Stimulated activated CD8-positive, alpha-beta memory T cell treated with anti-CD3 and anti-CD28 coated beads, Interleukin-2, amount 100 ng/mL, for 48 hours (primary cell): ENCODE results near the gene PDS5B.
"Not testable (repeated sequence)": the region's sequence is repeated elsewhere in the genome, so short reads cannot be mapped to it uniquely, and the experiment has no call there.

ENCODE experiments used
- DNase-seq, 2 donors: peaks; one replicate each; pipeline ENCODE4 v3.0.0-alpha.2; 2020; ENCODE audit warnings: low read depth in 2 of 2

The PDS5B gene

DNA sequence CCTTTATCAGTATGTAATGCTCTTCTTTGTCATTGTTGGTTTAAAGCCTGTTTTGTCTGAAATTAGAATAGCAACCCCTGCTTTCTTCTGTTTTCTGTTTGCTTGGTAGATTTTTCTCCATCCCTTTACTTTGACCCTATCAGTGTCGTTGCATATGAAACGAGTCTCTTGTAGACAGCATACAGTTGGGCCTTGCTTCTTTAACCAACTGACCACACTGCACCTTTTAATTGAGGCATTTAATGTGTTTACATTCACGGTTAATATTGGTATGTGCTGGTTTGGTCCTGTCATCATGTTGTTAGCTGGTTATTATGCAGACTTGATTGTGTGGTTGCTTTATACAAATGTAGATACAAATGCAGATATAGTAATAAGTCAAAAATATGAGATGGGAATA lies 71.1 kb downstream of the PDS5B start:
- DNase-seq, result no peak

DNA sequence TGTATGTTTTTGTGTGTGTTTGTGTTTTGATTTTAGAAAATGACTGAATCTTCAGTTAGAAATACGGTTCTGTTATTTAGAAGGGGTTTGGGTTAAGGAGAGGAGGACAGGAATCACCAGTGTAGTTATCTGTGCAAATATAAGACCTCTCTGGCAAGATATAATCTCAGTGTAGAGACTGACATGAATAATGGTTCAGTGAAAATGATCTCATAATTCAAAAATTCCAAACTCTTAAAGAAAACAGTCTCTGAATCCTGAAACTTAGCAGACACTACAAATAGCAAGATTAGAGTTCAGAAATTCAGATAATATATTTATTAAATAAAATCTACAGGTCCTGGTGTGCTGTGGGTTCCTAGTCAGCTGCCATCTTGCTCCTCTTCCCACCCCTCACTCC lies 73.5 kb downstream of the PDS5B start:
- no peak for DNase-seq

DNA sequence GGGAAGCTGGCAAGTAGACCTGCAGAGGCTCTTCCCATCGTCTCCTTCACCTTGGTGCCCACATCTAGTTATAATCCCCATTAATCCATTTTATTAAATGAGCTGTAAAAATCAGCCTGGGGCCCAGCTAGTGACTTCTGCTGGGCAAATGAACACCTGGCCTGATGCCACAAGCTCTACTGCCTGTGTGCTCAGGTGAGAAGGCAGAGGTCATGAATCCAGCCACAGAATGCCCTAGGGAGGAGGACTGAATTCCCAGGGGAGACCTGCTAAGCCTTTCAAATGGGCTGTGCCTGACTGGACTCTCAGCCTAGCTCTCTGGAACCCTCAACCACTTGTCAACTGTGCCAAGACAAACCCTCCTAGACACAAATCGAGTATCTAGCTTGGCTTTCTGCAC lies 74.0 kb downstream of the PDS5B start:
- DNase-seq, result no peak

DNA sequence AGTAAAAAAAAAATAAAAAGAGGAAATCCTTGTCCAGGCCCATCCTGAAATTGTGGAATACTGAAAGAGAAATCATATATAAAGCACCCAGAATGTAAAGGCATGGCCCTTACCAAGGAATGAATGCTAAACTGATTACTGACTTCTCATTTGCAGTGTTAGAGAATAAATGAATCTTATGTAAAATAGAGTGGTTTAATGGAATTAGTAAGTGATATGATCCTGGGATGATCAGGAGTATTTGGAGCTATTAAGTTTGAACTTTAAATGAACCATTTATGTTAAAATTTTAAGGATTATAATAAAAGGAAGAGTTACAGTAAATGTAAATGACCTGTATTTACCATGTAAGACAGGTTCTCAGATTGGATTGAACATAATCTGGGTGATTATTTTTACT lies 75.4 kb downstream of the PDS5B start:
- DNase-seq, result no peak

DNA sequence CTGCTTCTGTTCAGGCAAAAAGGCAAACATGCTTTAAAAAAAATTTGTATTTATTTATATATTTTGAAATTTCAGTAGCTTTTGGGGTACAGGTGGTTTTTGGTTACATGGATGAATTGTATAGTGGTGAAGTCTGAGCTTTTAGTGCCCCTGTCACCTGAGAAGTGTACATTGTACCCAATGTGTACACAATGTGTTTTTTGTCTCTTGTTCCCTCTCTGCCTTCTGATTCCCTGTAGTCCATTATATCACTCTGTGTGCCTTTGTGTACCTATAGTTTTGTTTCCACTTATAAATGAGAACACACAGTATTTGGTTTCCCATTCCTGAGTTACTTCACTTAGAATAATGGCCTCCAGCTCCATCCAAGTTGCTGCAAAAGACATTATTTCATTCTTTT lies 77.4 kb downstream of the PDS5B start:
- DNase-seq, result no peak

DNA sequence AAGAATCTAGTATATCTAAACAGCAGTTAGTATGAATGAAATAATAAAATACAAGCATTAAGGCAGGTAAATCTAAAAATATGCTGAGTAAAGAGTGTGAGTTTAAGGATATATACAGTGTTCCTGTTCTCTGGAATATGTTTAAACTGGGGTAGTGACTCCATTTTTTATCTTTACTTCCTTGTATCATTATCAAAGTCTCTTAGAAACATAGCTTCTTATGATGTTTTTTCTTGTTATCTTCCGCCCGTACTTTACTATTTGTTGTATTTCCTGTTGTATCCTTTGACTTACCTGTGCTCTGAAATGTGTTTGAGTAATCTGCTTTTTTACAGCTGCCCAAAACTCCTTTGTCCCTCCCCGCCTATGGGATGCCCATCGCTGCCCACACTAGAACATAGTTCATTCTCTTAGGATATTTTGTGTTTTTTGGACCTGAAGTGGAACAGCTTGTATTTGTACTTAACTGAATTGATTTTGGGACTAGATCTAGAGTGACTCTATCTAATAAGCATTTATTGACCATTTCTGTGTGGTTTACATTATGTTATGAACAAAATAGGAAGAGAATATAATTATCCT lies 80.8 kb downstream of the PDS5B start:
- DNase-seq, result no peak

DNA sequence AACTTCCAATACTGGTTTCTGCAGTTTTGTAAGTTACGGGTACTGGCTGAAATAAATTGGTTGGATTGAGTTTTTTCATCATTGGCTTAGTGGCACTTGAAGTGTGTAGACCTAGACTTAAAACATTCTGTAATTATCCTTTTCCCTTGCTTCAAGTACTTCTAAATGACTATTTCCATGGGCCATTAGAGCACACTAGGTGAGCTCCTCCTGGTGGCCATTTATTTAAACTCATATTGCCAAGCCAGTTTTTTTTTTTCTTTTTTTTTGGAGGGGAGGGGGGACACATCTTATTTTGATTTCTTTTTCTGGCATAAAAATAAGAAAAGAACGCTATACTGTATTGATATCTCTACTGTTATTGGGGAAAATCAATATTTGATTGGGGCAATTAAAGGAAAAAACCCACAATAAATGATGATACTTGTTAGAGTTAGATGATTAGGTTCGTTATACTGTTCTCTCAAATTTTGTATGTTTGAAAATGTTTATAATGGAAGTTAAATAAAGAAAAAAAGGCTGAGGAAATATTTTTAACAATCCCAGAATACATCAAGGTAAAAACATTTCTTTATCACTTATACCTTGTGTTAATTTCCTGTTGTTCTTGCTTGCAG lies 82.9 kb downstream of the PDS5B start:
- no peak for DNase-seq

DNA sequence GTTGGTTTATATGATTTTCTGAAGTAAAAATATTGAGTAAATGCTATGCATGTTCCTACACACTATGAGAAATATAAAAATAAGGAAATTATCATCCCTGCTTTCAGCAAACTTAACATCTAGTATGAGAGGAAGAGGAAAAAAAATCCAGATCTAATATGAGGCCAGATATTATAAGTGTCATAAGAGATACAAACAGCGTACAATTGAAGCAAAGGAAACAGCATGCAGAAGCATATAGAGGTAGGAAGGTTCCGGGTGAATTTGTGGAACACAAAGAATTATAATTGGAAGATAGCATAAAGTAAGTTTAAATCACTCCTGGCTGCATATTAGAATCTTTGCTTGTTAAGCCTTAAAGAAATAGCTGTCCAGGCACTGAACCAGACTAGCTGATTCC lies 88.3 kb downstream of the PDS5B start:
- no peak for DNase-seq

DNA sequence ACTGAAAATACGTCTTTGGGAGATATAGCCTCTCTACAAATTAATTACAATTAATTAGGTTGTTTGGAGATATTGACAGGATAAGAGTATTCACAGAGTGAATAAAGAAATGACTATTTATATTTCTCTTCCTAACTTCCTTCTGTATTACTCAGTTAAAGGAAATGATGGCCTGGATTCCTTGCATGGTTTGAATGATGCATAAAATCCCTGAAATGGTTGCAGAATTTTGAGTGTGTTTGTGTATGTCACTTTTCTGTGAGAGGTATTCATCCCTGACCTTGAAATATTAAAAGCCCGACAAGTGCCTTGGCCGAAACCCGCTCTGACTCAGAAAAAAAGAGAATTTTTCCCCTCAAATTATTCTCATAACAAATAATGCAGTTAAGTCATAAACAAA lies 90.0 kb downstream of the PDS5B start:
- DNase-seq, result no peak

DNA sequence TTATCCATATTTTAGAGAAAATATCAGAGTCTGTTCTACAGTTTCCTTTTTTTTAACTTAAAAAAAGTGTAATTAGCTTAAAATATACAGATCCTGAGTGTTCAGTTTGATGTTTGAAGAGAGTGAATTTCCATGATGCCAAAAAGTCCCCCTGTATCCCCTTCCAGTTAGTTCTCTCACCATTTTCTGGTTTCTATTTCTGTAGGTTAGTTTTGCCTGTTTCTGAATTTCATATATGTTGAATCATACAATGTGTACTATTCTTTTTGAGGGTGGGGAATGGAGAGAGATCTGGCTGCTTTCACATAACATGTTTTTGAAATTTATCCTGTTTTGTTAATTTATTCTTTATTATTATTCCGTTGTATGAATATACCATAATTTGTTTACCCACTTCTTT lies 95.9 kb downstream of the PDS5B start:
- no peak for DNase-seq

DNA sequence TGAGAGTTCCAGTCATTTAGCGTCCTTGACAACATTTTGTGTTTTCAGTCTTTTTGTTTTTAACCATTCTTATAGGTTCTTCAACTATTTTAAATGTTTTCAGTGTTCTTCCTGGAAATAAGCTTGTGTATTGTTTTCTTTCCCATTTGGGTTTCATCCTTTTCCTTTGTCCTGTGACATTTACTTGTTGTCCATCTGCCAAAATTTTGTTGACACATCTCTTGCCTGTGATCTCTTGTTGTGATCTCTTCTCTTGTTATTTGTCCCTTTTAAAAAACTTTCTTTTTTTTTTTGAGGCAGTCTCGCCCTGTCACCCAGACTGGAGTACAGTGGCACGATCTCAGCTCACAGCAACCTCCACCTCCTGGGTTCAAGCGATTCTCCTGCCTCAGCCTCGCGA lies 96.5 kb downstream of the PDS5B start:
- DNase-seq, result no peak

DNA sequence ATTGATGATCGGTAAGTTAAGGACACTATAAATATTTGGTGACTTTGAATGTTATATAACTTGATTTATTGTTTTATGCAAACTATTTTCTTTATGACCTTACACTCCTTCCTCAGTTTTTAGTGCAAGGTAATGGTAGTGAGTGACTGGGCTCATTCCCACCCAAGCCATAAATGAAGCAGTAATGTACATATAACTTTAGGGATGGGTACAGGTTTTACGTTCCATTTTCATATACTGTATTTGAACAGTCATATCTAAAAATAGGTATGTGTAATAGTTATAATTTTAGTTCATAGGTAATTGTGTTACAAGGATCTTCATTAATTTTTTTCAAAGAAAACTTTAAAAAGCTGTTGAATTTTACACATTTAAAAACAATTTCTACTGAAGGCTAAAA lies 101.0 kb downstream of the PDS5B start:
- no peak for DNase-seq

DNA sequence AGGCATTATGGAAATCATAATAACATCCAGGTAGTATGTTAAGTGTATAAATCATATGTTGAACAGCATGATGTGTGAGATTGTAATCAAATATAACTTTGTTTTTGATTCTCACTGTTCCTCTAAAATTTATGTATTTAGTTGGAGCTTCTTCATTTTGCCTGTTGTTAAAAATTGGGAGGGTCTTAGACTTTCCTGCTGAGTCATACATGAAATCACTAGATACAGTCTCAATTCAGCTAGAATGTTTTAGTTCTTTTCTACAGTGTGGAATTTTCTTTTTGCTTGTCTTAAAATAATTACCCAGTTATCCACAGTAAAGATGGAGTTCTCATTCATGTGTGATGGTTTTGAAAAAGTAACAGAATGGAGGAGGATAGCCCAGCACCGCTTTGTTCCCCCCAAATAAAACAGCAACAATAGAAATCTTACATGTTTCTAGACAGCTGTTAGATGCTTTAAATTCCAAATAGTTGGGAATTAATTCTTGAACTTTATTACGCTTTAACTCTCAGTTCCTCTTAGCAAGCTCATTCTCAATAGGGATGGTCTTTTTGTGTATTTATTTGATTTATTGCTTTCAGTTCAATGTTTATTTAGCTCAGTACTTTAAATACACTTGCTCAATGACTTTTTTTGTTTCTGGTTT lies 109.5 kb downstream of the PDS5B start:
- no peak for DNase-seq

DNA sequence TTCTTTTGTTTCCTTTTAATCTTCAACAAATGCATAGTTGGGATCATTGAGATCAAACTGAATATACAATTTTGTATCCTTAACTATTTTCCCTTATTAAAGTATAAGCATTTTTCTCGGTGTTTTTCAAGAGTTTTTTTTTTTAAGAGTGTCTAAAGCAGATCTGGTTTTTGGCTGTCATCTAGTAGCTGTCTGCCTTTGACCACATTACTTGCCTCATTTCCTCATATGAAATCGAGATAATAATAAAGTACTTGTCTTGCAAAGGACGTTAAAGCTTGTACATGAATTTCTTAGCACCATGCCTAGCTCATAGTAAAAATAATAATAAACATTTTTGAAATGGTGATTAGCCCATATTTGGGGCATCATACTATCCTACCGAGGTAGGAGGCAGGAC lies 121.2 kb downstream of the PDS5B start:
- no peak for DNase-seq

DNA sequence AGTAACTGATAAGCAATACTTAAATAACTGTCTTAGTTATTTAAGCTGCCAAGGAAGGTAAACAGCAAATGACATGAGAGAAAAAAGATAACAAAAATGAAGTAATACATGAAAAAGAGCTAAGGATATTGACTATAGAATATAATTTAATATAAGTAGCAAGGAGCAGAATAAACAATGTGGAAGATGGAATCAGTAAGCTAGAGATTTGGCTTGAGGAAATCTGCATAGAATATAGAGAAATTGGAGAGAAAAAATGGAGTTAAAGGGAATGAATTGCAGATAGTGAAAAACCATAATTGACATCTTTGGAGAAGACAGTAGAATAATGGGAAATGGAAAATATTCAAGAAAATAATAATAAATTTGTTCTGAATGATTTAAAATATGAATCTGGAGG lies 127.1 kb downstream of the PDS5B start:
- DNase-seq, result no peak

DNA sequence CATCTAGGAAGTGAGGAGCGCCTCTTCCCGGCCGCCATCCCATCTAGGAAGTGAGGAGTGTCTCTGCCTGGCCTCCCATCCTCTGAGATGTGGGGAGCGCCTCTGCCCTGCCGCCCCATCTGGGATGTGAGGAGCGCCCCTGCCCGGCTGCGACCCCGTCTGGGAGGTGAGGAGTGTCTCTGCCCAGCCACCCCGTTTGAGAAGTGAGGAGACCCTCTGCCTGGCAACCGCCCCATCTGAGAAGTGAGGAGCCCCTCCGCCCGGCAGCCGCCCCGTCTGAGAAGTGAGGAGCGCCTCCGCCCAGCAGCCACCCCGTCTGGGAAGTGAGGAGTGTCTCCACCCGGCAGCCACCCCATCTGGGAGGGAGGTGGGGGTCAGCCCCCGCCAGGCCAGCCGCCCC lies 129.9 kb downstream of the PDS5B start:
- DNase-seq, result not testable (repeated sequence)

DNA sequence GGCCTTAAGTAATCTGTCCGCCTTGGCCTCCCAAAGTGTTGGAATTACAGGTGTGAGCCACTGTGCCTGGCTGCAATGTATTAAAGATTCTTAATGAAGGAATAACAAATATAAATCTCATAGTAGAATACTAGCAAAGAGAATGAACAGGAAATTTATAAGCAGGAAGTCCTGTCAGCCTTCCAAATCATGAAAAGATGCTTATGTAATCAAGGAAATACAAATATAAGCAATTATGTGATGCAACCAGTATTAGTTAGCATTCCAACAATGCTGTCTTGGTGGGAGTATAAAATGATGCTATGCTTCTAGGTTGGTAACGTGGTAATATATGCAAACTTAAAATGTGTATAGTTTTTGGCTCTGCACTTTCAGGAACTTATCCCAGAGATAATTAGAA lies 133.8 kb downstream of the PDS5B start:
- DNase-seq, result no peak

DNA sequence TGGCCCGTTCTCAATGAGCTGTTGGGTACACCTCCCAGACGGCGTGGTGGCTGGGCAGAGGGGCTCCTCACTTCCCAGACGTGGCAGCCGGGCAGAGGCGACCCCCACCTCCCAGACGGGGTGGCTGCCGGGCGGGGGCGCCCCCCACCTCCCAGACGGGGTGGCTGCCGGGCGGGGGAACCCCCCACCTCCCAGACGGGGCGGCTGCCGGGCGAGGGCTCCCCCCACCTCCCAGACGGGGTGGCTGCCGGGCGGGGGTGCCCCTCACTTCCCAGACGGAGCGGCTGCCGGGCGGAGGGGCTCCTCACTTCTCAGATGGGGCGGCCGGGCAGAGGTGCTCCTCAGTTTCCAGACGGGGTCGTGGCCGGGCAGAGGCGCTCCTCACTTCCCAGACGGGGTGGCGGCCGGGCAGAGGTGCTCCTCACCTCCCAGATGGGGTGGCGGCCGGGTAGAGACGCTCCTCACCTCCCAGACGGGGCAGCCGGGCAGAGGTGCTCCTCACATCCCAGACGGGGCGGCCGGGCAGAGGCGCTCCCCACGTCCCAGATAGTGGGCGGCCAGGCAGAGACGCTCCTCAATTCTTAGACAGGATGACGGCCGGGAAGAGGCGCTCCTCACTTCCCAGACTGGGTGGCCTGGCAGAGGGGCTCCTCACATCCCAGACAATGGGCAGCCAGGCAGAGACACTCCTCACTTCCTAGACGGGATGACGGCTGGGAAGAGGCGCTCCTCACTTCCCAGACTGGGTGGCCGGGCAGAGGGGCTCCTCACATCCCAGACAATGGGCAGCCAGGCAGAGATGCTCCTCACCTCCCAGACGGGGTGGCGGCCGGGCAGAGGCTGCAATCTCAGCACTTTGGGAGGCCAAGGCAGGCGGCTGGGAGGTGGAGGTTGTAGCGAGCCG lies 135.1 kb downstream of the PDS5B start:
- not testable (repeated sequence) for DNase-seq

DNA sequence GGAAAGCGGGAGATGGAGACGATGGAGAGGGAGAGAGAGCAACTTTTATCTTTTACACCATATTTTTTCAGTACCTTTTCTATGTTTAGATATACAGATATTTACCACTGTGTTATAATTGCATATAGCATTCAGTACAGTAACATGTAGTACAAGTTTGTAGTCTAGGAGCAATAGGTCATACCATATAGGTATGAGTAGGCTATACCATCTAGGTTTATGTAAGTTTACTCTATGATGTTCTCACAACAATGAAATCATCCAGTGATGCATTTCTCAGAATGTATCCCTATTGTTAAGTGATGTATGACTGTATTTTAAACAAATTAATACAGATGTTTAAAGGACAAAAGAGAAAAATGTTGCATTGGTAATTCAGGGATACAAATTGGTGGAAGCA lies 136.1 kb downstream of the PDS5B start:
- DNase-seq, result no peak

DNA sequence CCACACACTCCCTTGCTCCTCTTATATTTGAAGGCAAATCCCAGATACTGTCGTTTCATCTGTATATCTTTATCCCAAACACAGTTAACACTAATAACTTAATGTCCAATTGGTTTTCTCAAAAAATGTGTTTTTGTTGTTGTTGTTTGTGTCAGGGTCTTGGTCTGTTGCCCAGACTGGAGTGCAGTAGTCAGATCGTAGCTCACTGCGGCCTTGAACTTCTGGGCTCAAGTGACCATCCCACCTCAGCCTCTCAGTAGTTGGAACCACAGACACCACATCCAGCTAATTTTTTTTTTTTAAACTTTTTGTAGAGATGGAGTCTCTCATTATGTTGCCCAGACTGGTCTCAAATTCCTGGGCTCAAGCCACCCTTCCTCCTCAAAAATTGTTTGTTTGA lies 137.7 kb downstream of the PDS5B start:
- DNase-seq, result no peak

DNA sequence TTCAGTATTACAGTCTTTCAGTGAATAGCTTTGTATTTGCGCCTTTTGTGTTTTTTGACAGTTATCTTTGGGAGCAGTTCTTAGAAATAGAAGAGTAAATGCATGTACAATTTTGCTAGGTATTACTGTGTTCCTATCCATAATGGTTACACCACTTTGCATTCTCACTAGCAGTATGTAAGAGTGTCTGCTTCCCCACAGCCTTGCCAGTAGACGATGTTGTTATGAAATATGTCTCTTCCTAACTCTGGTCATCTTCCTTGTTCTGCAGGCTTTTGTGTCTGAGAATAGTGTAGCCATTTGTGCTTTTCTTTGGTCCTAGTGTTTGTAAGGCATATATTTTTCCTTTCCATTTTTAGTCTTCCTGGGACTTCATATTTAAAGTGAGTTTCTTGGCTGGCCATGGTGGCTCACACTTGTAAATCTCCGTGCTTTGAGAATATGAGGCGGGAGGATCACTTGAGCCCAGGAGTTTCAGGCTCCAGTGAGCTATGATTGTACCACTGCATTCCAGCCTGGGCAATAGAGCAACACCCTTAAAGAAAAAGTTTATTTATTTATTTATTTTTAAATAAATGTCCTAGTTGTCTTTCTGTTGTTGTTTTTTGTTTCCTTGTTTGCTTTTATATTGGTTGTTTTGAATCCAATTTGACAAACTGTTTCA lies 140.3 kb downstream of the PDS5B start:
- no peak for DNase-seq

DNA sequence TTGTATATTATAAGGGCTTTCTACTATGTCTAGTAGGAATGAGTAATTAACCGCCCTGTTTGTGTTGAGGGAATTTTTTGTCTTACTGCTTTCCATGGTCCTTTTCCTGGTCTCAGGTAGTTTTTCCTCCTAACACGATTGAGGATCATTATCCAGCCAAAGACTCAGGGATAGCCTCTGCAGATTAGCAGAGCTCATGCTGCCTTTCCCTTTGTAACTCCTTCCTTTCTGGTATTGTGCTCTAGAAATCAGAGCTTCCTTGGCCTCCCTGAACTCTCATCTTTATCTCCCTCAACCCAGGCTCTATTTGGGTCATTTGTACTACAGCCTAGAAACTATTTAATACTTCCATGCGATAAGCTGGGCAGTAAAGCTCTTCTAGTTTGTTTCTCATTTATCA lies 142.1 kb downstream of the PDS5B start:
- no peak for DNase-seq
